BLaER1 treated with 17β-estradiol and CSF1 and Interleukin-3, amounts not matched to agents 10 nM and 100 nM (cell line): ENCODE data around the gene PDZD2.
"Not testable (repeated sequence)": the region's sequence is repeated elsewhere in the genome, so short reads cannot be mapped to it uniquely, and the experiment has no call there.

Experiments
- H3K27ac ChIP-seq, 11 experiments: shearing (Covaris generic); formaldehyde crosslinking; 2 replicates each; pipeline ENCODE4 v1.8.1; 2022
- H3K27me3 ChIP-seq, 11 experiments: shearing (Covaris generic); formaldehyde crosslinking; 2 replicates each; pipeline ENCODE4 v1.8.1; 2022
- H3K36me3 ChIP-seq, 11 experiments: shearing (Covaris generic); formaldehyde crosslinking; 2 replicates each; pipeline ENCODE4 v1.8.1; 2022
- H3K4me1 ChIP-seq, 10 experiments: shearing (Covaris generic); formaldehyde crosslinking; 2 replicates each; pipeline ENCODE4 v1.8.1; 2022
- H3K4me2 ChIP-seq, 11 experiments: shearing (Covaris generic); formaldehyde crosslinking; 2 replicates each; pipeline ENCODE4 v1.8.1; 2022
- H3K4me3 ChIP-seq, 10 experiments: shearing (Covaris generic); formaldehyde crosslinking; 2 replicates each; pipeline ENCODE4 v1.8.1; 2022
- H3K9ac ChIP-seq, 11 experiments: shearing (Covaris generic); formaldehyde crosslinking; 2 replicates each; pipeline ENCODE4 v1.8.1; 2022
- H3K9me3 ChIP-seq, 11 experiments: shearing (Covaris generic); formaldehyde crosslinking; replicated peaks in 1 of 11; 2 replicates each; pipeline ENCODE4 v1.8.1; 2022
- H4K20me1 ChIP-seq, 11 experiments: shearing (Covaris generic); formaldehyde crosslinking; 2 replicates each; pipeline ENCODE4 v1.8.1; 2022
- Cebpa-rat ChIP-seq, 11 experiments: shearing (Covaris generic); IDR thresholded peaks; 2 replicates each; pipeline ENCODE4 v1.8.1; 2022

Gene PDZD2

DNA sequence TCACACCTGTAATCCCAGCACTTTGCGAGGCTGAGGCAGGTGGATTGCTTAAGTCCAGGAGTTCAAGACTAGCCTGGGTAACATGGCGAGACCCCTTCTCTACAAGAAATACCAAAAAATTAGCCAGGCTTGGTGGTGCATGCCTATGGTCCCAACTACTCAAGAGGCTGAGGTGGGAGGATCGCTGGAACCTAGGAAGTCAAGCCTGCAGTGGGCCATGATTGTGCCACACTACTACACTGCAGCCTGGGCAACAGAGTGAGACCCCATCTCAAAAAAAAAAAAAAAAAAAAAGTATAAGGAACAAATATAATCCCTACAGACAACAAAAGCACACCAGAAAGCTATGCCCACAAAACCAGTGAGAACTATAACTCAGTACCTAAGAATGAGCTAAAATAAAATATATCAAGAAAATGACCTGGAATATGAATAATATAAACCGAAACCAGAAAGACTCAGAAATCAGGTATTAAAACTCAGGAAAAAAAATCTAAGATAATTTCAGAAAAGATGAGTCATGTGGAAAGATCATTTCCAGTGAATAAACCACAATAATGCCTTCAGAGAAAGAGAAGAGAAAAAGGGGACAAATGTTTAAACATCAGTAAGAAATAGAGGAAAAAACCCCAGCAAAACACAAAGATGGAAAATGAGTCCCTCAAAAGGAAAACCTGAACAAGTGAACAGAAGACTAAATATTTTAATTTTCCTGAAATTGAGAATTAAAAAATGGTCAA, 477.8 kb downstream of the PDZD2 start:
- Histone ChIP-seq H3K4me3 (no peak overlapping the region), H3K4me2 (peak overlapping the region in 2 of 11 experiments; percentile 21 to 39; a peak in 3 of 22 replicates)

DNA sequence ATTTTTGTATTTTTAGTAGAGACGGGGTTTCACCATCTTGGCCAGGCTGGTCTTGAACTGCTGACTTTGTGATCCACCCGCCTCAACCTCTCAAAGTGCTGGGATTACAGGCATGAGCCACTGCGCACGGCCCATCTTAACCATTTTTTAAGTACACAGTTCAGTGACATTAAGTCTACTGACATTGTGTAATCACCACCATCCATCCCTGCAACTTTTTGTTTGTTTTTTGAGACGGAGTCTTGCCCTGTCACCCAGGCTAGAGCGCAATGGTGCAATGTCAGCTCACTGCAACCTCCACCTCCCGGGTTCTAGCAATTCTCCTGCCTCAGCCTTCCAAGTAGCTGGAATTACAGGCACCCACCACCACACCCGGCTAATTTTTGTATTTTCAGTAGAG, 480.0 kb downstream of the PDZD2 start:
- not testable (repeated sequence) for H3K27ac ChIP-seq, H3K27me3 ChIP-seq, H3K9ac ChIP-seq, H3K9me3 ChIP-seq, H3K4me2 ChIP-seq, H3K4me3 ChIP-seq
- Histone ChIP-seq H3K4me1 (peaks cover 0 to 24% (median 0%) of the 10 kb centered on the region in 10 experiments; a peak in 5 of 20 replicates), H3K36me3 (peaks cover 89 to 100% (median 97%) of the 10 kb centered on the region in 11 experiments), H4K20me1 (peaks cover 4 to 99% (median 37%) of the 10 kb centered on the region in 11 experiments; a peak in 19 of 22 replicates)

More for the DNA sequence above, 477.8 kb downstream of the PDZD2 start:
- H3K36me3 ChIP-seq: peaks cover 88 to 99% (median 97%) of the 10 kb centered on the region in 11 experiments
- H3K4me1 ChIP-seq: peaks cover 0 to 24% (median 0%) of the 10 kb centered on the region in 10 experiments; a peak in 5 of 20 replicates
- no peak for TF ChIP-seq Cebpa-rat (IDR thresholded peaks at IDR 0.05)
- no peaks in the 10 kb centered on the region for H3K27me3 ChIP-seq
- H3K9me3 ChIP-seq: no peaks in the 10 kb centered on the region
- H3K9ac ChIP-seq: no peak overlapping the region
- no peak overlapping the region; a peak in 1 of 22 replicates for H3K27ac ChIP-seq
- H4K20me1 ChIP-seq: peaks cover 0 to 99% (median 18%) of the 10 kb centered on the region in 11 experiments; a peak in 13 of 22 replicates

DNA sequence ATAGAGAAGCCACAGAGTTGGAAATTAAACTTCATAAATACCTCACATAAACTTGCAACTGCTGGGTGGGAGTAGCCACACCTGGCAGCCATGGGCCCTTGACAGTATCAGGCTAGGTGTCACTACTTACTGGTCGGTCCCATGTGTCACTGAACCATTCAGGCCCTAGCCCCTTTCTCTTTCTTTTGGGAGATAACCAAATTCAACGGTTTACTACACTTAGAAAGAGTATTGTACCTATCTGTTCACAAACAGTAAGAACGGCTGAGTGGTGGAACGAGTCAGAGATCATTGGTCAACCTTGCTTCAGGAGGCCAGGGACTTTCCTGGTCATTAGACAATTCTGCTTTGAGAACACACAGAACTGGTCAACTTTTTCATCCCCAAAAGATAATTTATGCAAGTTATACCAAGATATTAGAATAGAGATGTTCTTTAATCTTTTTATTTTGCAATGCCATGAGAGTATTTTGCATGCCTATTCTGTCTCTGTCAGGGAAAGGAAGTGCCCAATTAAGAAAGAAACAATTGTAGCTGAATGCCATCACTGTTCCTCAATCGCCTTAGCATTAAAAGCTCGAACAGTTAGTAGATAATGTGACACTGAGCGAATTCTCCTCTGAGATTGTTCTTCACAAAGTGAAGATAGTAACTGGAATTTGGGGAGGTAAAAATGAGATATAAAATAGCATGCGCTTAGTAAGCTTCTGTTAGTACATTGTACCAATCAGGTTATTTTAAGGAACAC, 484.3 kb downstream of the PDZD2 start:
- Histone ChIP-seq H3K9me3 (no peaks in the 10 kb centered on the region; a peak in 1 of 22 replicates), H3K27me3 (no peaks in the 10 kb centered on the region), H4K20me1 (peaks cover 4 to 99% (median 48%) of the 10 kb centered on the region in 11 experiments; a peak in 19 of 22 replicates), H3K4me1 (peaks cover 0 to 20% (median 0%) of the 10 kb centered on the region in 10 experiments; a peak in 2 of 20 replicates), H3K4me2 (no peak overlapping the region), H3K27ac (no peak overlapping the region), H3K4me3 (no peak overlapping the region), H3K9ac (no peak overlapping the region), H3K36me3 (peaks cover 91 to 100% (median 98%) of the 10 kb centered on the region in 11 experiments)
- TF ChIP-seq Cebpa-rat (IDR thresholded peaks at IDR 0.05): no peak

DNA sequence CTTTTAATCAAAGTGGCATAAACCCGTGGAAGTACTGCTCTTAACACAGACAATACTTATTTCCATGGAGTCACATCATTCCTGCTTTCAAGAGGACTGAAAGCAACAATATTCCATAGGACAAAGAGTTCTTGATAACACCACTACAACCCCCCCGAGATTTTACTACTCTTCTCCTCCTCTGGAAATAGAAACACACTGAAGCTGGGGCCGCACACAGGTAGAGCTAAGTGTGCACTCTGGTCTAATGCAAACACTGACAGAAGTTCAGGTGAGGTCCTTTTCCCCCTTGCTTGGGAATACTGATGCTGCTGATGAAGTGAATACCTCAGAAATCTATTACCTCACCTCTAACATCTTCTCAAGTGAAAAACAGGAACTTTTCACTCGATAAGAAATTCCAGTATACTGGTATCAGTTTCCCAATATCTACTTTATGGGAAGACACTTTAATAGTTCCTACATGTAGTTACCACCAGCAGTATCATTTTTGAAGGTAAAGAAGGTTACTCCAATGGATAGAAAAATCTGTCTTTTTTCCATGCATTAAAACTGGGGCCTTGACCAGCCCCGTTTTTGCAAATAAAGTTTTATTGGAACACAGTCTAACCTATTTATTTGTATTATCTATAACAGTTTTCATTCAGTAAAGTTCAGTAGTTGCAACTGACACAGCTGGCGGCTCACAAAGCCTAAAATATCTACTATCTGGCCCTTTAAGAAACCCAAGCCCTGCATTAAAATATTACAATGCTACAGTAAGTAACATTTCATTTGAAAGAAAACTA, 485.2 kb downstream of the PDZD2 start:
- H4K20me1 ChIP-seq: peaks cover 4 to 99% (median 52%) of the 10 kb centered on the region in 11 experiments; a peak in 20 of 22 replicates
- no peak for TF ChIP-seq Cebpa-rat (IDR thresholded peaks at IDR 0.05)
- no peak overlapping the region for H3K4me2 ChIP-seq
- H3K27me3 ChIP-seq: no peaks in the 10 kb centered on the region
- no peak overlapping the region for H3K9ac ChIP-seq
- peaks cover 0 to 20% (median 0%) of the 10 kb centered on the region in 10 experiments; a peak in 2 of 20 replicates for H3K4me1 ChIP-seq
- no peak overlapping the region for H3K27ac ChIP-seq
- H3K9me3 ChIP-seq: no peaks in the 10 kb centered on the region; a peak in 1 of 22 replicates
- H3K4me3 ChIP-seq: no peak overlapping the region
- peaks cover 93 to 100% (median 99%) of the 10 kb centered on the region in 11 experiments for H3K36me3 ChIP-seq

DNA sequence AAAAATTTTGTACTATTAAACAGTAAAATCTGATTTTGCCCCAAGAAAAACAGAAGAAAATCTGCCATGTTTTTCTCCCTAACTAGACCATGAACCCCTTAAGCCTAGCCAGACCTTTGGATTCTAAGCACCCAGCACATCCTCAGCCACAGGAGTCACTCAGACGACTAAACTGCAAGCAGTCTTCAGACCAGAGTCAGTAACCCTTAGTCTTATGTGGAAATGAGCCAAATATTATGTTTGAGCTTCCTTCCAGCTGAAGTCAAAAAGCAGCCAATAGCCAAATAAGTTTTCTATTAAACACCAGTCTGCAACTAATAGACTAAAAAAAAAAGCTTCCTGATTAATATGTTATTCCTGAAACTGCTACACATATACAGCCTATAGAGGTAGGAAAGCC, 487.8 kb downstream of the PDZD2 start:
- Histone ChIP-seq H3K27me3 (no peaks in the 10 kb centered on the region), H3K27ac (no peak overlapping the region), H3K4me1 (peaks cover 0 to 20% (median 0%) of the 10 kb centered on the region in 10 experiments; a peak in 2 of 20 replicates), H3K36me3 (peaks cover 93 to 100% (median 99%) of the 10 kb centered on the region in 11 experiments), H3K4me3 (no peak overlapping the region), H4K20me1 (peaks cover 6 to 100% (median 73%) of the 10 kb centered on the region in 11 experiments; a peak in 20 of 22 replicates), H3K4me2 (no peak overlapping the region), H3K9ac (no peak overlapping the region), H3K9me3 (no peaks in the 10 kb centered on the region; a peak in 1 of 22 replicates)
- TF ChIP-seq Cebpa-rat (IDR thresholded peaks at IDR 0.05): no peak

DNA sequence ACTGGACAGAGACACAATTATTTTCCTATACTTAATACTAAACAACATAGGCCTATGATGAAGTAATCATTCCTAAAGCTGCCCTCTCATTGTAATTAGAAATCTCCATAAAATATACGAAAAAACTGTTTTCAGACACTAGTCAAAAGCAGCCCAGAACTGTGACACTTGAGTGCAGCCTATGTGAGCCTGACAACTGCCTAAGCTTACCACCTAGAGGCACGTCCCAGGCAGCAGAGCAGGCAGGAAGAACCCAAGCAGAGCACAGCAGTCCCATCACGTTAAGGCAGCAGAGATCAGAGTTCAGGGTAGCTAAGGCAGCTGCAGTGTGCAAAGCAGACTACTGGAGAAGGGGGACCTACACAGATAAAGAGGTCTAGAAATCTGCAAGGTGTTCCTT, 488.8 kb downstream of the PDZD2 start:
- H3K36me3 ChIP-seq: peaks cover 90 to 100% (median 98%) of the 10 kb centered on the region in 11 experiments
- no peak overlapping the region for H3K27ac ChIP-seq
- H3K4me3 ChIP-seq: no peak overlapping the region
- H3K27me3 ChIP-seq: no peaks in the 10 kb centered on the region
- no peak overlapping the region for H3K9ac ChIP-seq
- H3K4me2 ChIP-seq: no peak overlapping the region
- TF ChIP-seq Cebpa-rat (IDR thresholded peaks at IDR 0.05): no peak
- H4K20me1 ChIP-seq: peaks cover 8 to 100% (median 69%) of the 10 kb centered on the region in 11 experiments; a peak in 20 of 22 replicates
- H3K9me3 ChIP-seq: no peaks in the 10 kb centered on the region; a peak in 1 of 22 replicates
- peaks cover 0 to 20% (median 0%) of the 10 kb centered on the region in 10 experiments; a peak in 3 of 20 replicates for H3K4me1 ChIP-seq

DNA sequence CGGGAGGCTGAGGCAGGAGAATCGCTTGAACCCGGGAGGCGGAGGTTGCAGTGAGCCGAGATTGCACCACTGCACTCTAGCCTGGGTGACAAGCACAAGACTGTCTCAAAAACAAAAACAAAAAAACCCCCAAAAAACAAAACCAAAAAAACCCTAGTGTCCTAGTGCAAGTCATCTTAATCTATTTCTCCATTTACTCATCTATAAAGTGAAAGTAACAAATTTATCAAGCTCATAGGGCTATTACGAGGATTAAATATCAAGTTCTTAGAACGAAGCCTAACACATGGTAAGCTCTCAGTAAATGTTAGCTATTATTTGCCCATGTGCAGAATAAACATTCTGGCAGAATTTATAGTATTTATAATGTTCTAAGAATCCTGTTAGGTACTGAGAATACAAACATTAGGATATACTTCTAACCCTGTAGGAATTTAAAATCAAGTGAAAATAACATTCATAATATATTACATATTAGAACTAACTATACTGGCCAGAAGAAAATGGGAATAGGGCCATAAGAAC, 490.2 kb downstream of the PDZD2 start:
- peaks cover 14 to 100% (median 69%) of the 10 kb centered on the region in 11 experiments; a peak in 20 of 22 replicates for H4K20me1 ChIP-seq
- peaks cover 0 to 19% (median 0%) of the 10 kb centered on the region in 10 experiments; a peak in 3 of 20 replicates for H3K4me1 ChIP-seq
- H3K27ac ChIP-seq: no peak overlapping the region
- no peak overlapping the region for H3K4me2 ChIP-seq
- H3K9me3 ChIP-seq: no peaks in the 10 kb centered on the region; a peak in 1 of 22 replicates
- no peak overlapping the region for H3K4me3 ChIP-seq
- no peaks in the 10 kb centered on the region for H3K27me3 ChIP-seq
- H3K9ac ChIP-seq: no peak overlapping the region
- no peak for TF ChIP-seq Cebpa-rat (IDR thresholded peaks at IDR 0.05)
- H3K36me3 ChIP-seq: peaks cover 90 to 100% (median 98%) of the 10 kb centered on the region in 11 experiments

DNA sequence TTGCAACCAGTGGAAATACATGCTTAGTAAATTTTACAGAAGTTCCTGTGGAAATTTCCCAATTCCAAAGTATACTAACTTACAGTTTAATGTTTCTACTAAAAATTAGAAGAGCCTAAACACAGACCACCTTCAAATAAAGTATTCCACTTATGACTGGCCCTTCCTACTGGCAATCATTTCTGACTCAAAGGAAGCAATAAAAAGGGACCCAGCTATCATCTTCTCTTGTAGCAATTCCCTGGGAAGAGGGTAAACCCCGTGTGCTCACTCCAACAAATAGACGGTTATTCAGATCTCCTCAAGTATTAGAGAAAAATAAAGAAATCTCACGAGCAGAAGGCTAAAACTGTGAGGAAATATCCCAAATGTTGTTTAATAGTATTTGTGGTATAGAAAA, 491.9 kb downstream of the PDZD2 start:
- Histone ChIP-seq H3K4me2 (no peak overlapping the region), H3K27ac (no peak overlapping the region), H3K9me3 (no peaks in the 10 kb centered on the region; a peak in 1 of 22 replicates), H4K20me1 (peaks cover 21 to 100% (median 79%) of the 10 kb centered on the region in 11 experiments; a peak in 20 of 22 replicates), H3K4me1 (peaks cover 0 to 12% (median 0%) of the 10 kb centered on the region in 10 experiments; a peak in 3 of 20 replicates), H3K36me3 (peaks cover 92 to 100% (median 99%) of the 10 kb centered on the region in 11 experiments), H3K9ac (no peak overlapping the region), H3K27me3 (no peaks in the 10 kb centered on the region), H3K4me3 (no peak overlapping the region)
- TF ChIP-seq Cebpa-rat (IDR thresholded peaks at IDR 0.05): no peak
